Measurements from ENCODE around the gene NDC80.

GRCh38 chr18:2655178-2655953 lies 84.0 kb downstream of the NDC80 start, which contains the start of gene SMCHD1:
- TF ChIP-seq, protein P1, sequence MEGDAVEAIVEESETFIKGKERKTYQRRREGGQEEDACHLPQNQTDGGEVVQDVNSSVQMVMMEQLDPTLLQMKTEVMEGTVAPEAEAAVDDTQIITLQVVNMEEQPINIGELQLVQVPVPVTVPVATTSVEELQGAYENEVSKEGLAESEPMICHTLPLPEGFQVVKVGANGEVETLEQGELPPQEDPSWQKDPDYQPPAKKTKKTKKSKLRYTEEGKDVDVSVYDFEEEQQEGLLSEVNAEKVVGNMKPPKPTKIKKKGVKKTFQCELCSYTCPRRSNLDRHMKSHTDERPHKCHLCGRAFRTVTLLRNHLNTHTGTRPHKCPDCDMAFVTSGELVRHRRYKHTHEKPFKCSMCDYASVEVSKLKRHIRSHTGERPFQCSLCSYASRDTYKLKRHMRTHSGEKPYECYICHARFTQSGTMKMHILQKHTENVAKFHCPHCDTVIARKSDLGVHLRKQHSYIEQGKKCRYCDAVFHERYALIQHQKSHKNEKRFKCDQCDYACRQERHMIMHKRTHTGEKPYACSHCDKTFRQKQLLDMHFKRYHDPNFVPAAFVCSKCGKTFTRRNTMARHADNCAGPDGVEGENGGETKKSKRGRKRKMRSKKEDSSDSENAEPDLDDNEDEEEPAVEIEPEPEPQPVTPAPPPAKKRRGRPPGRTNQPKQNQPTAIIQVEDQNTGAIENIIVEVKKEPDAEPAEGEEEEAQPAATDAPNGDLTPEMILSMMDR (conservative IDR thresholded peaks at IDR 0.05) = peak; percentile 13; the same call in 1 of the 2 replicates
- no peak for TF ChIP-seq ZFX (IDR thresholded peaks at IDR 0.05)
